NCI-H2081 (cell line): Measurements from ENCODE around the gene SGMS2.

Source experiments
- DNase-seq, 2 experiments: peaks; one replicate each; lab custom pipeline; 2025; lab: John Stamatoyannopoulos, UW

Gene SGMS2

GRCh38 chr4:107824350-107825071, at the start of gene SGMS2:
Gene SGMS2 (plus strand): TSS chr4:107824932. CDS start chr4:107895554, 70,622 bp downstream.
- DNase-seq, result peak; percentile 24 to 58

DNA sequence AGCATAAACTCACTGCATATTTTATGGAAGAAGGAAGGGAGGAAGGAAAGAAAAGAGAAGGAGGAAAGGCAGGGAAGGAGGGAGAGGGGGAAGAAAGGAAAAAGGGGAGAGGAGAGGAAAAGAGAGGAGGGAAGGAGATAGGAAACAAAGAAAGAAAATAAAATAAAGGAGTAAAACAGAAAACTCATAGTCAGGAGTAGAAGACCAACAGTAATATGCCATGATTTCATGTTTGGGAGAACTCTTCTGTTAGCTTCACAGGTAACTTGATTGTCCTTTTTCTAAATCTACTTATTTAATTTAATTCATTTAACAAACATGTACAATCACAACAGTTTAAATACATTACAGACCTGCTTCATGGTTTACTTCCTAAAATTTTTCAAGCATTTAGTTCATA, 46.8 kb upstream of the SGMS2 start:
- DNase-seq, result no peak

DNA sequence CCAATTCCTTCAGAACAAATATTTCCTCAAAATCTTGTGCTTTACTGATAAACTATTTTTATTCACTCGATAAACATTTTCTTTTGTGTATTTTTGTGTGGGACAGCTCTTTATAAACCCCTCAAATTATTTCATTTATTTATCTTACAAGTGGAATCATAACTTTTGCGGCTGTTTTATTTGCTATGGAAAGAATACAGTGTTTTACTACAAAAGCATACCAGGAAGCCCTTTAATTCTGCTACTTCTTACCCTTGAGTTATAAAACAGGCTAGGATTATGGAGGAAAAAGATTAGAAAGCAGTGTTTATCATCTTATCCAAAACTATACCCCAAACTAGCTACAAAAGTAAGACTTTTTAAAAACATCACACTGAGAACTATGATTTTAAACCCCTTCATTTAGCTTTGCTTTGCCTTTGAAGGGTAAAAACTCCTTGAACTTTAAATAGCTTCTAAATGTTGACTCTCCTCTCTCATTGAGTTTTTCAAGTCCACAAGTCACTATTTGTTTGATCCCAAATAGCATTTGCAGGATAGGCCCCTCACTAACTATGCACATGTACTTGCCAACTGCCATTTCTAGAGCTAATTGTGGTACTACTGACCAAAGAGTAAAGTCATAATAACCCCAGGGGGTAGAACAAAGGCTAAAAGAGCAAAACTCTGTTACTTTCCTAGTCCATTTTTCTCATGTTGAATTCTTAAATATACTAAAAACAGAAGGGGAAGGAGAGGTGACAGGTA, 45.8 kb upstream of the SGMS2 start:
- DNase-seq, result no peak

DNA sequence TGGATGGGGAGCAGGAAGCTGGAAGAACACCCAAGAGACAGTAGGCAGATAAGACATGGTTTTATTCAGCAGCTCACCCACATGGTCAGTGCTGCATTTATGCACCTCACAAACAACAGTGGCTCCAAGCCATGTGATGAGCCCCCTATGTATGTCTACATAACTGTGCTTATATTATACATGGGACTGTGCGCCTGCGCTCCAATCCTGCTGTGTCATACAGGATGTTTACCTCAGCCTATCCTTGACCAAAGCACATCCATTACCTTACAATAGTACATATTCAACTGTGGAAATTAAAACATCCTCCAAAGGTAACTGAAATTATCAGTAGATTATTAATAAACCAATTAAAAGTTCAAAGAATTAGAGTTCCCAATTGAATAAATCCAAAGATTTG, 44.1 kb upstream of the SGMS2 start:
- peak in 1 of 2 experiments; percentile 35 for DNase-seq

DNA sequence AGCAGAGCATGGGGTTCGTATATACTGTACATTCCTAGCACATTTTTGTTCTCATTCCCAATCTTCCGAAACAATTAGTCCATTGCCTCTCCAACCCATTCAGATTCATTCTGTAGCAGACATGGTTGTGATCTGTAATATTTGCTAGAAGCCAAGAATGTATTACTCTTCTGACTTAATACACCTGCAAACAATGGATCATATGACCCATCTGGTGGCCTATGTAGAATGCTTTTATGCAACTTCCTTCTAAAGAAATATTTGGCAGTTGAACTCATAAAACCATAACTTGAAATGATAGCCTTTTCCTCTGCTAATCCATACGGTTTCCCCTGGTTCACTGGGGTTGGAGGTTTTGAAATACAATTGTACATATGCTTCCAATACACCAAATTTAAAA, 32.8 kb upstream of the SGMS2 start:
- no peak for DNase-seq

DNA sequence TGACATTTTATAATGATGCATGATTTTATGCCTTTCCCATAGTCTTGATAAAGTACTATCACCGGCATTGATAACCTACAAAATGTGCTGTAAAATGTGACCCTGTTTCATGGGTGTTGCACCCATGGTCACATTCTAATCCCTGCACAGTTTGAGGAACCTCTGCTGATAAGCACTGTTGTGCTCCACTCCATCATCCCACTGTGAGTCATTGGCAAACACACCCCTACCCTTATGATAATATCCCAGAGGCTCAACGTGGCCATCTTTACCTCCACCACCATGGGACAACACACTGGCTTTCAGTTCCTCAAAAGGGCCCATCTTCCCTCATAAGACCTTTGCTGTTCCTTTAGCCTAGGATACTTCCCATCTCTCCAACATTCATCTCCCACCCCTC, 32.0 kb upstream of the SGMS2 start:
- DNase-seq, result no peak

DNA sequence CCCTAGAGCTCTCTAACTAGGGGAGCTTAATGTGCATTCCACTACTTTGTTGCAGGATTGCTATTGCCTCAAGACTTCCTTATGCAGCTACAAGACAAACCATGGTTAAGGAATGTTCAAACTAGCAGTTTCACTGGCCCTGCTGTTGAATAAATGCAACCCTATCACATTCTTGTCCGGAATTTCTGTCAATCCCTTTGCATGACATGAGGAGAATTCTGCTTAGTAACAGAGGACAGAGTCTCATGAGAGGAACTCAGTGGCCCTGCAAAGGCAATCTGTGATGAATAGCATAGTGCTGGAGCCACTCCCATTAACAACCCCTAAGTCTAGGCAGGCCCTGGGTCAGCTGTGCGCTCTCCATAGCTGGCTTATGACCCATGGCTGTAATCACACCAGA, 30.7 kb upstream of the SGMS2 start:
- DNase-seq, result no peak

DNA sequence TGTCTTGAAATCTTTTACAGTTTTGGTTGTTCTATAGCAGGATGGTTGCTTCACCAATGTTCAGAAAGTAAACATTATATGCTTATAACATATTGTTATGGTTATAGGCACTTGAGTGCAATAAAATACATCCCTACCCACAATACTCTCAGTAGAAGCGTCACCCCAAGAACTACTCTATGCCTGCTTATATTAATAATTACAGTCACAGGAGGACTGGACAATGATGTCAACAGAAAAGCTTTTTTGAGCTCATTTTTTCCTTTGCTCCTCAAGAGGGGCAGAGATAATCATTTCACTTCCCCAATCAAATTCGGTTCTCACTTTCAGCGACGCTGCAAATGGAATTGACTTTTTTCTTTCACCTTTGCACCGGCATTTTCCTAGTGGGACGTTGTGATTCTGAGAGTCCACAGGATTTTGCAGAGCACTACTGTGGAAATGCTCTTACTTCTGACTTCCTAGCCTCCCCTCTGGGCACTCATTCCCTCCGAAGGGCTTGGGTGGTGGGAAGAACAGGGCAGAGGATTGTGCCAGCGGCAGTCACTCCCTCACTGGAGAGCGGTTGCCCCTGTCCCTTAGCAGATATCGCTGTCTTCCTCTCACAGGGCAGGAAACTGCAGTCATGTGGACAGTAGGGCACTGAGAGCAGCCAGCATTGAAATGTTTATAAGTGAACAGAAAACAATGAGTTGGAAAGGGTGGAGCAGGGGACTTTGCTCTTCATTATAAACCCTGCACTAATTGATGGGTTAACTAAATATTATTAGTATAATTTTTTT, 24.9 kb upstream of the SGMS2 start:
- no peak for DNase-seq

DNA sequence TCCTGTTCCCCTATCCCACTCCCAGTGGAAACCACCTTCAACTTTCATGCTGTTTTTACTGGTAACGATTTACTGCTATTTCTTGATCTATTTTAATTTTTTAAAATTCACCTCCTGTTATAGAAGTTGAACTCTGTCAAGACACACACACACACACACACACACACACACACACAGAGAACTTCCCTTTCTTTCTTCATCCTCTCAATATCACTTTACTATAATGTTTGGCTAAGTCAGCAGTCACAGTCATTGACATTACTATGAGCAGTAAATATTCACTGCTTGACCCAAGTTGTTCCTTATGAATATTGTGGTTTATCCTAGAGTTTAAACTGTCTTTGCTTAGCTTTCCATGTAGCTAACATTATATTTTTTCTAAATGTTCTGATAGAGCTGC, 24.0 kb upstream of the SGMS2 start:
- no peak for DNase-seq

- no peak for DNase-seq
Measured at GRCh38 chr4:107801766-107802211, 22.9 kb upstream of the SGMS2 start.

DNA sequence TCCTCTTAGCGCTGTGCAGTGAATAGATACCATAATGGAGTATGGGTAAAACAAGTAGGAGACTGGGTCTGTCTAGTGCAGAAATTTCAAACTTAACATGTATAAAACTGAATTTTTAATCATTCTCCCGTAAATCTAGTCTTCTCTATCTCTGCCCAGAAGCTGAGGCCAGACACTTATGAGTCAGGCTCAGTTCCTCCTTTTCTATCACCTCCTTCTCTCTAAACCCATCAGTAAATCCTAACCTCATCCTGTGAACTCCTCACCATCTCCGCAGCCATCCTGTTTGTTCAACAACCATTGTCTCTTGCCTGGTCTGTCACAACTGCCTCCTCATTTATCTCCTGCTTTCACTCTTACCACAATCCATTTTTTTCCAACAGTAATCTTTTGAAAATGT, 19.8 kb upstream of the SGMS2 start:
- no peak for DNase-seq

GRCh38 chr4:107806196-107806595, 18.5 kb upstream of the SGMS2 start:
- DNase-seq, result no peak

- DNase-seq, result no peak
Measured at GRCh38 chr4:107808572-107808971, 16.2 kb upstream of the SGMS2 start.

DNA sequence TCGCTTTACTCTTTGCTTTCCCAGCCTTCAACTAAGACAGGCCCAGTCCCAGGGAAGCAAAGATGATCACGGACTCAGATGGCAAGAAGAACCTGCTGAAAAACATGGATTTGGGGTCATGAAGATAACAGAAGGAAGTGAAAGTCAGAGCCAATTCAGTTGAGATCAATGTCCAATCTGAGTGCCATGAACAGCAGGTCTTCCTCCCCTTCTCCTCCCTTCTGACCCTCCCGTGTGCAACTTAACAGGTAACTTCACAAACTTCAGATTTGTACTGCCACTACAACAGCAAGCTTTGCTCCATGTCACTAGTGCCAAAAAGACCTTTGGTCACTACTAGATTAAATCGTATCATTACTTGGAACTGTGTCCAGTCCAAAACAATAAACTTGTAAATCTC, 15.5 kb upstream of the SGMS2 start:
- no peak for DNase-seq

DNA sequence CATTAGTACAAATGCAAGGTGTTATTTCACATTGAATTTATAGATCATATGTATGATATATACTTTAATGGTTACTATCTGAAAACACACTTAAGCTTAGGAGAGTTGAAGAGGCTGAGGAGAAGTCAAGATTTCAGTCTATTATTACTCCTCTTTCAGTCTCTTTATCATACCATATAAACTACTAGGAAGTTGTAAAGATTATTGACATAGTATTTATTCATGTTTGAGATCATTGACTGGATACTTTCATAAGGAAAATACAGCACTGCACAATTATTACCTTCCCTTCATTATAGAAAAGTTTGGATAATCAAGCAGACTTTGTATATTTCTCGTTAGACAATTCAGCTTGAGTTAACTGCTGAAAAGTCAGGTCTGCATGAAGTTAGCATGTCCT, 10.0 kb upstream of the SGMS2 start:
- no peak for DNase-seq

GRCh38 chr4:107815158-107815557, 9.6 kb upstream of the SGMS2 start:
- no peak for DNase-seq

GRCh38 chr4:107818301-107818910, 6.3 kb upstream of the SGMS2 start:
- DNase-seq, result no peak

GRCh38 chr4:107823870-107824349, 822 bp upstream of the SGMS2 start:
- no peak for DNase-seq

DNA sequence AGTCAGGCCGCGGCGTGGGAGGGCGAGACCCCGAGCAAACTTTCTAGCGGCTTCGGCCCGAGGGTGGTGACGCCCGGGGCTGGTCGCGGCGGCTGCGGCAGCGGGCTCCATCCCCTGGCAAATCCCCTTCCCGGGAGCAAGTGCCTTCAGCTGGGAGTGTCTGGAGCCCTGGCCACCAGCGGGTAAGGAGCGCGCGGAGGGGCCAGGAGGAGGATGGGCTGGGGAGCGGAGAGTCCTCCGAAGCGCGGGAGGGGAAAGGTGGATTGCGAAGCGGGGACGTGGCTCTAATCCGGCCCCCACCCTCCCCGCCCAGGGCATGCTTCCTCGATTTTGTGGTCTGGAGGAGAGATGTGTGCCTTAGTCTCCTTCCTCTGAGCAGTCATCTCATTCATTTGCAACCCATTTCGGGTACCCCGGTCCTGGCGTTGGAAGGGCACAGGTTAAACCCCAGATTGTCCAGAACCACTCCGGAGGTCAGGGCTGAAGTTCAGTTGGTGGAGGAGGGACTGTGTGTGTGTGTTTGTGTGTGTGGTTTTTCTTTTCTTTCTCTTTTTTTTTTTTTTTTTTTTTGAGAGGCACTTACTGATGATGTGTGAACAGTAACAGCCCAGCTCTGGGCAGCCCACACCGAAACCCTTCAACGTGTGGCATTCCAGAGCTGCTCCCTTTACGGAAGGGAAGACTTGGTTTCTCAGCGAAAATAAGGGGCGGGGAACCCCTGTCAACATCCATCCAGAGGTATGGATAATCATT, 516 bp downstream of the SGMS2 start:
- DNase-seq, result peak; percentile 17 to 31

DNA sequence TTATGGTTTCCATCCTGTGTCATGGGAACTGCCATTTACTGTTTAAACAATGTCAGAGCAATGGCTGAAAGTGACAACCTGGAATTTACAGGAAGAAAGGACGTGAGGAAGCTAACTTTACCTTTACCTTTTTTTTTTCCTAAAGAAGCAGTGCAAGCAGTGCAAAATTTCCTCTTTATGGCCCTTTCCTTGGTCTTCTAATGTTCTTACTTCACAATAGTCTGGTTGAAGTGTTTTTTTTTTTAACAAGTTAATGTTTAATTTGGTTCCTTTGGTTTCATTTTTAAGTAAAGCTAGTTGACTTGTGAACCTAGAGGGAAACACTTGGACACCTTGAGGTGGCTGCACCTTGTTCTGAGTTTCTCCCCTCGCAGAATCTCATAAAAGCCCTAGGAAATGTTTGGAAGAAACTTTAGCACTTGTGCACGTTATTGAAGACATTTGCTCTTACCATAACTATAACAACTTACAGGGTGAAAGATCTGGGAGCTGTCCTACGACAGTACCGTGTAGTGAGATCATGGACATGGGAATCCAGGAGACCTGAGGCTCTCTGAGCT, 1.8 kb downstream of the SGMS2 start:
- DNase-seq, result peak in 1 of 2 experiments; percentile 1
